ENCODE results near the gene CFAP61.
A peak's percentile ranks its signal among the peaks of the same experiment; 100 is the strongest.

CFAP61 gene

GRCh38 chr20:20084296-20084752 is 32.0 kb downstream of the CFAP61 start:
- Histone ChIP-seq H3K27me3 (ENCODE audit: insufficient read depth, poor library complexity, severe bottlenecking) (no peaks in the 10 kb centered on the region), H3K4me1 (ENCODE audit: insufficient read depth, poor library complexity, severe bottlenecking) (no peaks in the 10 kb centered on the region), H3K36me3 (ENCODE audit: low read depth) (no peaks in the 10 kb centered on the region), H3K4me3 (ENCODE audit: severe bottlenecking) (no peak overlapping the region), H3K27ac (ENCODE audit: poor library complexity, severe bottlenecking) (no peak overlapping the region), H3K9me3 (ENCODE audit: severe bottlenecking) (no peaks in the 10 kb centered on the region)
- TF ChIP-seq, protein P1, sequence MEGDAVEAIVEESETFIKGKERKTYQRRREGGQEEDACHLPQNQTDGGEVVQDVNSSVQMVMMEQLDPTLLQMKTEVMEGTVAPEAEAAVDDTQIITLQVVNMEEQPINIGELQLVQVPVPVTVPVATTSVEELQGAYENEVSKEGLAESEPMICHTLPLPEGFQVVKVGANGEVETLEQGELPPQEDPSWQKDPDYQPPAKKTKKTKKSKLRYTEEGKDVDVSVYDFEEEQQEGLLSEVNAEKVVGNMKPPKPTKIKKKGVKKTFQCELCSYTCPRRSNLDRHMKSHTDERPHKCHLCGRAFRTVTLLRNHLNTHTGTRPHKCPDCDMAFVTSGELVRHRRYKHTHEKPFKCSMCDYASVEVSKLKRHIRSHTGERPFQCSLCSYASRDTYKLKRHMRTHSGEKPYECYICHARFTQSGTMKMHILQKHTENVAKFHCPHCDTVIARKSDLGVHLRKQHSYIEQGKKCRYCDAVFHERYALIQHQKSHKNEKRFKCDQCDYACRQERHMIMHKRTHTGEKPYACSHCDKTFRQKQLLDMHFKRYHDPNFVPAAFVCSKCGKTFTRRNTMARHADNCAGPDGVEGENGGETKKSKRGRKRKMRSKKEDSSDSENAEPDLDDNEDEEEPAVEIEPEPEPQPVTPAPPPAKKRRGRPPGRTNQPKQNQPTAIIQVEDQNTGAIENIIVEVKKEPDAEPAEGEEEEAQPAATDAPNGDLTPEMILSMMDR (IDR thresholded peaks at IDR 0.05; ENCODE audit: poor library complexity, severe bottlenecking) = no peak
- peak; percentile 7; the same call in 1 of the 3 replicates for ATAC-seq (ENCODE audit: low read depth)
- no peak for DNase-seq (ENCODE audit: low spot score)

DNA sequence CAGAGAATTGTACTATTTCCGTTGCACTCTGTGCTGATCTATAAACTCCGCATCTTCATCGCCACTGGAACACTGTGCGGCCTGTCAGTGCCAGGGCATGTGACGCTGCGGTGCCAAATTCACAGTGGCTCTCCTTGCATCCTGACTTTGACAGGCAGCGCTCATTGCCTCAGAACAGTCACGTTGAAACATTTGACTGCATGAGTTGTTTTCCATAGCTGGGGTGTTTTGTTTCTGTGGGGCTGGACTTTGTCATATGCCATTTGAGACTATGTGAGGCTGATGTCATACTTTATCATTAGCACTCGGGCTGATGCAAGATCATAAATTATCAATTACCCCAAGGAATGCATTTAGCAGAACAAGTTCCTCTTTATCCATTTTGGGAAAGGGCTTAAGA is 32.7 kb downstream of the CFAP61 start:
- TF ChIP-seq, protein P1 (IDR thresholded peaks at IDR 0.05; ENCODE audit: poor library complexity, severe bottlenecking) = no peak
- DNase-seq (ENCODE audit: low spot score) (no peak), ATAC-seq (ENCODE audit: low read depth) (no peak)
- no peak overlapping the region for H3K4me3 ChIP-seq (ENCODE audit: severe bottlenecking)
- H3K9me3 ChIP-seq (ENCODE audit: severe bottlenecking) = no peaks in the 10 kb centered on the region
- no peak overlapping the region for H3K27ac ChIP-seq (ENCODE audit: poor library complexity, severe bottlenecking)
- H3K36me3 ChIP-seq (ENCODE audit: low read depth) = no peaks in the 10 kb centered on the region
- no peaks in the 10 kb centered on the region for H3K27me3 ChIP-seq (ENCODE audit: insufficient read depth, poor library complexity, severe bottlenecking)
- no peaks in the 10 kb centered on the region for H3K4me1 ChIP-seq (ENCODE audit: insufficient read depth, poor library complexity, severe bottlenecking)

GRCh38 chr20:20085812-20086211 is 33.5 kb downstream of the CFAP61 start:
- Histone ChIP-seq H3K36me3 (ENCODE audit: low read depth) (no peaks in the 10 kb centered on the region), H3K9me3 (ENCODE audit: severe bottlenecking) (no peaks in the 10 kb centered on the region), H3K27ac (ENCODE audit: poor library complexity, severe bottlenecking) (no peak overlapping the region), H3K4me1 (ENCODE audit: insufficient read depth, poor library complexity, severe bottlenecking) (no peaks in the 10 kb centered on the region), H3K27me3 (ENCODE audit: insufficient read depth, poor library complexity, severe bottlenecking) (no peaks in the 10 kb centered on the region), H3K4me3 (ENCODE audit: severe bottlenecking) (no peak overlapping the region)
- DNase-seq (ENCODE audit: low spot score) (no peak), ATAC-seq (ENCODE audit: low read depth) (peak; percentile 52; the same call in 1 of the 3 replicates)
- TF ChIP-seq, protein P1 (IDR thresholded peaks at IDR 0.05; ENCODE audit: poor library complexity, severe bottlenecking) = no peak

DNA sequence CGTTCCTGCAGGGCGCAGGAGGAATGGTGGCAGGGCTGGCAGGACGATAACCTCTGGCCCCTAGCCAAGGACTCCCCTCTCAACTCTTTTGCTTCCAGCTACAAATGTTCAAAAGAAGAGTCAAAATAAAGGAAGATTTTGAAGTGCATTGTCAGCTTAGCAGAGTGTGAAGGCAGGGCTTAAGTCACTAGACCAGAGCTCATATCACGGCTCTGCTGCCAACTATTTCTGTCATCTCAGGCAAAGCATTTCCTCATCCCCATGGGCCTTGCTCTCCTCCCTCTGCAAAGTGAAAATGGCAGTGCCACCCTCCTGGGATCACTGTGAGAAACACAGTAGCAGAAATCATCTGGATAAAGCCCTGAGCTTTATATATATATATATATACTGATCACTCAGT is 36.7 kb downstream of the CFAP61 start:
- Histone ChIP-seq H3K4me3 (ENCODE audit: severe bottlenecking) (no peak overlapping the region), H3K9me3 (ENCODE audit: severe bottlenecking) (no peaks in the 10 kb centered on the region), H3K27ac (ENCODE audit: poor library complexity, severe bottlenecking) (no peak overlapping the region), H3K27me3 (ENCODE audit: insufficient read depth, poor library complexity, severe bottlenecking) (no peaks in the 10 kb centered on the region), H3K36me3 (ENCODE audit: low read depth) (no peaks in the 10 kb centered on the region), H3K4me1 (ENCODE audit: insufficient read depth, poor library complexity, severe bottlenecking) (no peaks in the 10 kb centered on the region)
- no peak for ATAC-seq (ENCODE audit: low read depth)
- TF ChIP-seq, protein P1 (IDR thresholded peaks at IDR 0.05; ENCODE audit: poor library complexity, severe bottlenecking) = no peak
- no peak for DNase-seq (ENCODE audit: low spot score)

- no peak for DNase-seq (ENCODE audit: low spot score)
- TF ChIP-seq, protein P1 (IDR thresholded peaks at IDR 0.05; ENCODE audit: poor library complexity, severe bottlenecking) = no peak
- H3K27me3 ChIP-seq (ENCODE audit: insufficient read depth, poor library complexity, severe bottlenecking) = no peaks in the 10 kb centered on the region
These were observed 37.6 kb downstream of the CFAP61 start for GRCh38 chr20:20089939-20090338.

More at GRCh38 chr20:20089939-20090338, 37.6 kb downstream of the CFAP61 start:
- ATAC-seq (ENCODE audit: low read depth) = no peak
- no peaks in the 10 kb centered on the region for H3K4me1 ChIP-seq (ENCODE audit: insufficient read depth, poor library complexity, severe bottlenecking)
- H3K27ac ChIP-seq (ENCODE audit: poor library complexity, severe bottlenecking) = no peak overlapping the region
- no peak overlapping the region for H3K4me3 ChIP-seq (ENCODE audit: severe bottlenecking)
- H3K9me3 ChIP-seq (ENCODE audit: severe bottlenecking) = no peaks in the 10 kb centered on the region
- no peaks in the 10 kb centered on the region for H3K36me3 ChIP-seq (ENCODE audit: low read depth)
